Measurements from ENCODE around the gene LYPD6B.

DNA sequence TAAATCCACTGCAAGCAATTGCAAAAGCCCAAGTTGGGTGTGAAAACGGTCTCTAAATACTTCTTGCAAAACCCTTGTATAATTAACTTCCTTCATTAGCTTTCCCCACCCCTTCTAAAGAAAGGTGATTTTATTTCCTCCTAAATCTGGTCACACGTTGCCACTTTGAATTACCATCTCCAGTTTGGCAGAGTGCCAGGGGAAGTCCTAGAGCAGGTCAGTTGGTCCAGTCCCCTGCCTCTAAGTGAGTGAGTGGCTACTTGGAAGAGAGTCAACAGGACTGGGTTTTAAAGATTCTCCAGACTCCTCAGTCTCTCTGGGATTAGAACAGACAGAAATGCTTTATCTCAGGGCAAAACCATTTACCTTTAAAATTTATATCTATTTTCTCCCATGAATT is 18.7 kb upstream of the LYPD6B start:
- TF ChIP-seq, protein P1, sequence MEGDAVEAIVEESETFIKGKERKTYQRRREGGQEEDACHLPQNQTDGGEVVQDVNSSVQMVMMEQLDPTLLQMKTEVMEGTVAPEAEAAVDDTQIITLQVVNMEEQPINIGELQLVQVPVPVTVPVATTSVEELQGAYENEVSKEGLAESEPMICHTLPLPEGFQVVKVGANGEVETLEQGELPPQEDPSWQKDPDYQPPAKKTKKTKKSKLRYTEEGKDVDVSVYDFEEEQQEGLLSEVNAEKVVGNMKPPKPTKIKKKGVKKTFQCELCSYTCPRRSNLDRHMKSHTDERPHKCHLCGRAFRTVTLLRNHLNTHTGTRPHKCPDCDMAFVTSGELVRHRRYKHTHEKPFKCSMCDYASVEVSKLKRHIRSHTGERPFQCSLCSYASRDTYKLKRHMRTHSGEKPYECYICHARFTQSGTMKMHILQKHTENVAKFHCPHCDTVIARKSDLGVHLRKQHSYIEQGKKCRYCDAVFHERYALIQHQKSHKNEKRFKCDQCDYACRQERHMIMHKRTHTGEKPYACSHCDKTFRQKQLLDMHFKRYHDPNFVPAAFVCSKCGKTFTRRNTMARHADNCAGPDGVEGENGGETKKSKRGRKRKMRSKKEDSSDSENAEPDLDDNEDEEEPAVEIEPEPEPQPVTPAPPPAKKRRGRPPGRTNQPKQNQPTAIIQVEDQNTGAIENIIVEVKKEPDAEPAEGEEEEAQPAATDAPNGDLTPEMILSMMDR (IDR thresholded peaks at IDR 0.05; ENCODE audit: low read length) = no peak
- TF ChIP-seq EZH2 (IDR thresholded peaks at IDR 0.05; ENCODE audit: borderline replicate concordance, low read length) = no peak

Measured in OCI-LY1 (cell line).